Left lobe of liver (tissue), 2 donors: ENCODE data around the gene PTS. TPM values are rescaled to one million over a fixed set of nuclear protein-coding genes. Genes with fewer than 3 reads are reported as not detected.
"Not testable (repeated sequence)": the region's sequence is repeated elsewhere in the genome, so short reads cannot be mapped to it uniquely, and the experiment has no call there.

Experiments
- ATAC-seq: fragments of 200-7000 bp; cut with Tn5 transposase; one replicate; pipeline ENCODE4 v1.9.1; 2020; ENCODE audit warnings: mild to moderate bottlenecking, moderate library complexity
- DNase-seq: peaks from one replicate; pipeline ENCODE4 v3.0.0-alpha.2; 2020; ENCODE audit warnings: low spot score
- total RNA-seq: library from RNA; stranded (reverse); gene quantifications from one replicate; pipeline ENCODE4 v1.2.1, GENCODE V29; 2021
- donor health status: DM: no; HTN: no; CAD: no; lungs with moderate emphysema.
- donor health status: DM: no; HTN: yes; CAD: no.

Gene PTS
- total RNA-seq, result 41.1 TPM

- ATAC-seq (peak; percentile 87), DNase-seq (peak; percentile 93)
These were observed at the start of gene PTS for GRCh38 chr11:112226062-112226830. Gene PTS, plus strand, starts transcription at chr11:112226428. Its CDS starts 16 bp downstream, at chr11:112226444.

DNA sequence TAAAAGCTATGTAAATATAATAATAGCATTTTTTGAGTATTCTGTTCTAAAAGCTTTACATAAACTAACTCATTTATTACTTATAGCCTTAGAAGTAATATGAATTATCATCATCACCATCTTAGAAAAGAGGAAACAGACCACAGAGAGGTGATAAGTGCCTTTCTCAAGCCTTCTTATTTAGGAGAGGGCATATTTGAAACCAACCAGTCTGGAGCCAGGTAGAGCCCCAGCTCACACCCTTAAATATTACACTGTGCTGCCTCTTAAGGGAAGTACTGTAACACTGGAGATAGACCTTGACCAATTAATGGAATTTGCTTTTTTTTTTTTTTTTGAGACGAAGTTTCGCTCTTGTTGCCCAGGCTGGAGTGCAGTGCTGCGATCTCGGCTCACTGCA, 48.6 kb upstream of the PTS start:
- DNase-seq (no peak), ATAC-seq (peak; percentile 33)

GRCh38 chr11:112178428-112178827, 47.8 kb upstream of the PTS start:
- DNase-seq, result no peak
- ATAC-seq, result no peak

GRCh38 chr11:112178936-112179335, 47.3 kb upstream of the PTS start:
- no peak for ATAC-seq

GRCh38 chr11:112179601-112180000, 46.6 kb upstream of the PTS start:
- DNase-seq, result no peak
- no peak for ATAC-seq

More at GRCh38 chr11:112178936-112179335, 47.3 kb upstream of the PTS start:
- DNase-seq, result no peak

DNA sequence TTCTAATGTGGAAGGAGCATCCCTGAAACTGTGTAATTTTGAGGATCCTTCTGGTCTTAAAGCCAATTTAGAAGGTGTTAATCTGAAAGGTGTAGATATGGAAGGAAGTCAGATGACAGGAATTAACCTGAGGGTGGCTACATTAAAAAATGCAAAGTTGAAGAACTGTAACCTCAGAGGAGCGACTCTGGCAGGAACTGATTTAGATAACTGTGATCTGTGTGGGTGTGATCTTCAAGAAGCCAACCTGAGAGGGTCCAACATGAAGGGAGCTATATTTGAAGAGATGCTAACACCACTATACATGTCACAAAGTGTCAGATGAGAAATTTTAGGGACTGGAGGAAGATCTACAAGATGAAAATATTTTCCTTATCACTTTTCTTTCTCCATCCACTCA, 43.4 kb upstream of the PTS start:
- ATAC-seq (no peak), DNase-seq (no peak)

- no peak for DNase-seq
These were observed 40.3 kb upstream of the PTS start for GRCh38 chr11:112185883-112186282.

GRCh38 chr11:112186304-112186703, 39.9 kb upstream of the PTS start:
- DNase-seq (no peak), ATAC-seq (peak; percentile 13)

More at GRCh38 chr11:112185883-112186282, 40.3 kb upstream of the PTS start:
- peak; percentile 12 for ATAC-seq

DNA sequence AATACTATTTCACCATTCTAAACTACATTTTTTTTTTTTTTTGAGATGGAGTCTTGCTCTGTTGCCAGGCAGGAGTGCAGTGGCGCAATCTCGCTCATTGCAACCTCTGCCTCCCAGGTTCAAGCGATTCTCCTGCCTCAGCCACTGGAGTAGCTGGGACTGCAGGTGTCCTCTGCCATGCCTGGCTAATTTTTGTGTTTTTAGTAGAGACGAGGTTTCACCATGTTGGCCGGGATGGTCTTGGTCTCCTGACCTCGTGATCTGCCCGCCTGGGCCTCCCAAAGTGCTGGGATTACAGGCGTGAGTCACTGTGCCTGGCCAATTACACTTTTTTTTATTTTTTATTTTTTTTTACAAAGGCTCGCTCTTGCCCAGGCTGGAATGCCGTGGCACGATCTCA, 31.1 kb upstream of the PTS start:
- ATAC-seq (peak; percentile 81), DNase-seq (peak; percentile 59)

- ATAC-seq, result no peak
- no peak for DNase-seq
These were observed 30.3 kb upstream of the PTS start for GRCh38 chr11:112195951-112196351.

GRCh38 chr11:112196519-112197087, 29.6 kb upstream of the PTS start:
- ATAC-seq, result no peak
- DNase-seq, result no peak

GRCh38 chr11:112199101-112199500, 27.1 kb upstream of the PTS start:
- not testable (repeated sequence) for ATAC-seq, DNase-seq

DNA sequence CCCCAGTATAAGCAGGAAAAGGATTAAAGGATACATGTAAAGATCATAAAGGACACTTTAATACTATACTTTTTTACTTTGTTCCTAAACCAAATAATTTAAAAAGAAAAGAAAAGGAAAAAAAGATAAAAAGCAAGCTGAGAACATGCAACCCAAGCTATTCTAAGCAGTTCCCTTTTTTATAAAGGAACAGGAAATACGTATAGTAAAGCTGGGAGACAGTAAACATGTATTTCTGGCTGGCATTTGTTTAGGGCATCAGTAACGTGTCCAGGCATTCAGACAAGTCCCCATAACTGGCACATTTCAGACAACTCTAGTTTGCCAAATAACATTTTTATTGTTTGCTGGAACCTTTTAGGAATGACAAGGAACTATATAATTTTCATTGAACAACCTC, 26.0 kb upstream of the PTS start:
- no peak for ATAC-seq
- no peak for DNase-seq

- ATAC-seq (no peak), DNase-seq (no peak)
These were observed 20.2 kb upstream of the PTS start for GRCh38 chr11:112206071-112206470.

GRCh38 chr11:112210890-112211289, 15.3 kb upstream of the PTS start:
- ATAC-seq (peak; percentile 44), DNase-seq (no peak)

DNA sequence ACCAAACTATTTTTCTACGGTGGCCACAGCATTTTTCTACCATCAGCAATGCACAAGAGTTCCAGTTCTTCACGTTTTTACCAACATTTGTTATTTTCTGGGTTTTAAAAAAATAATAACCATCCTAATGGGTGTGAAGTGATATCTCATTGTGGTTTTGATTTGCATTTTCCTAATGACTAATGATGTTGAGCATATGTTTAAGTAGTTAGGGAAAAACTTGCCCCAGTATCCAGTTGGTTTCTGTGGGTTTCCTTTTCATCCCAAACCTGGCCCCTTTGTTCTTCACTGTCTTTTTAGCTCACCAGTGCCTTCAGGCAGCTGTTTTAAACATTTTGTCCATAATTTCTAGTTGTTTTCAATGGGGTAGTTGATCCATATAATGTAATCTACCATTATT, 14.7 kb upstream of the PTS start:
- DNase-seq (no peak), ATAC-seq (no peak)

DNA sequence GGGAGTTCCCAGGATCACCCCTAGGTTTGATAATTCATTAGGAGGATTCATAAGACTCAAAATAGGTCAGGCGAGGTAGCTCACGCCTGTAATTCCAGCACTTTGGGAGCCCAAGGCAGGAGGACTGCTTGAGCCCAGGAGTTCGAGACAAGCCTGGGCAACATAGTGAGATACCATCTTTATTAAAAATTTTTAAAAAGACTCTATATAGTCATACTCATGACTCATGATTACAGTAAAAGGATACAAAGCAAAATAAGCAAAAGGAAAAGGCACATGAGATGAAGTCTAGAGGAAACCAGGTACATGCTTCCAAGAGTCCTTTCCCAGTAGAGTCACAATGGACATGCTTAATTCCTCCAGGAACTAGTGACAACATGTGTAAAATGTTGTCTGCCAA, 13.9 kb upstream of the PTS start:
- ATAC-seq, result no peak
- no peak for DNase-seq

DNA sequence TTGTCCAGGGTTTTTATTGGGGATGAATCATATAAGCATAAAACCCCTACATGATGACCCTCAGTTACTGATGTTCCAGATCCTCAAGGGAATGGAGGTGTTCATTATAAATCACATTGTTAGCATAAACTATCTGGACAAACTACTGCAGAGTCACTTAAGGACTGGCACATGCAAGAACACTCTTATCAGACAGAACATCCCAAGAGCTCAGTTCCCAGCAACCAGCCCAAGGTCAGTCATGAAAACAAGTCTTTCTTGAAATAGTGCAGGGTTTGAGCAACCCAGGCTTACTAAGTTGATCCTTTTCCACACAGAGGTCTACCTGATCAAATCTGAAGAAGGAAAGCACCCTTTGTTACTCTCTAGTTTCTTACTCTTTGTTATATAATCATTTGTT, 13.5 kb upstream of the PTS start:
- DNase-seq (no peak), ATAC-seq (no peak)

- DNase-seq (no peak), ATAC-seq (peak; percentile 65)
These were observed 12.5 kb upstream of the PTS start for GRCh38 chr11:112213753-112214152.

- ATAC-seq (no peak), DNase-seq (no peak)
These were observed 10.6 kb upstream of the PTS start for GRCh38 chr11:112215621-112216020.

DNA sequence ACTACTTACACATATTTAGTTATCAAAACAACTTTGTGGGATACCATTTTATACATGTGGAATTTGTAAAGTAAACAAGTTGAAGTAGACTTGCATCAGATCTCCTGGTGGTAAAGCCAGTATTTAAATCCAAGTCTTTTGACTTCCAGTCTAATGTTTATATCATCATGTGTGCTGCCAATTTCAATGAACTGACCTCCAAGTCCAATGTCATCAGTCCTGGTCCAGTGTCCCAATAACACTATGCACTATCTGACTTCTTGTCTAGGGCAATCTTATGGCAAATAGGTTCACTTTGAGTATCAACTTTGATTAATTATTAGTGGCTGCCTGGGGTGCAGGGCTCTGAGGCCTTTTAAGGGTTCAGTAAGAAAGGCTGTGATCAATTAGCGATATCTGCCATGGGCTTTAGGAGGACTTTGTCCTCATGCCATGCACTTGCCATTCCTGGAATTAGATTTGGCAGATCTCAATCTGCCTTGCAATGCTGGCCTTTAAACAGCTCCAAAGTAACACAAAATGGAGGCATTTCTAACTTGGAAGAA, 9.6 kb upstream of the PTS start:
- DNase-seq (peak; percentile 76), ATAC-seq (peak; percentile 52)
